H1 (cell line): ENCODE results near the gene NR2F6. TPM values are rescaled to one million over a fixed set of nuclear protein-coding genes. Genes with fewer than 3 reads are reported as not detected.

Experiments used
- CTCF ChIA-PET: fragments of 300-600 bp; sonication (Branson Sonifier 250); formaldehyde crosslinking; loops from one replicate; lab custom pipeline; 2021; ENCODE audit not compliant: partially characterized antibody; lab: Charles Lee
- POLR2A ChIA-PET: fragments of 300-600 bp; sonication (Branson Sonifier 250); formaldehyde crosslinking; loops from one replicate; lab custom pipeline; 2021; ENCODE audit warnings: inconsistent platforms; ENCODE audit not compliant: partially characterized antibody; lab: Charles Lee
- DNase-seq, 2 experiments: peaks; one replicate each; pipeline versions ENCODE4 v3.0.0 to v3.0.0-alpha.2; 2010 to 2022; ENCODE audit warnings: low spot score in 2 of 2, low read depth in 1 of 2, mixed read lengths in 1 of 2
- FAIRE-seq: peaks from 2 replicates; lab custom pipeline; 2011; peaks lifted over from hg19 to GRCh38; lab: Jason Lieb, UNC
- H2AFZ ChIP-seq: 2 replicates; pipeline ENCODE4 v1.8.1; 2012; ENCODE audit warnings: low read length, inconsistent platforms
- H2AK5ac ChIP-seq: 2 replicates; pipeline ENCODE4 v1.6.1; 2013; ENCODE audit warnings: low read depth, low read length
- H2BK120ac ChIP-seq: replicated peaks from 2 replicates; pipeline ENCODE3; 2013; ENCODE audit warnings: low read depth, low read length, inconsistent platforms
- H2BK12ac ChIP-seq: 2 replicates; pipeline ENCODE4 v1.6.1; 2013; ENCODE audit warnings: low read depth, low read length
- H2BK15ac ChIP-seq: 2 replicates; pipeline ENCODE4 v1.6.1; 2013; ENCODE audit warnings: low read length
- H2BK20ac ChIP-seq: 2 replicates; pipeline ENCODE4 v1.6.1; 2013; ENCODE audit warnings: low read length
- H2BK5ac ChIP-seq: 2 replicates; pipeline ENCODE4 v1.6.1; 2013; ENCODE audit warnings: low read depth, low read length
- H3K14ac ChIP-seq: 2 replicates; pipeline ENCODE4 v1.6.1; 2013; ENCODE audit warnings: inconsistent platforms; ENCODE audit not compliant: insufficient read length
- H3K18ac ChIP-seq: 2 replicates; pipeline ENCODE4 v1.6.1; 2013; ENCODE audit warnings: low read length; ENCODE audit errors: extremely low read depth
- H3K23ac ChIP-seq: 2 replicates; pipeline ENCODE4 v1.6.1; 2013; ENCODE audit warnings: inconsistent platforms; ENCODE audit not compliant: insufficient read length
- H3K23me2 ChIP-seq: 2 replicates; pipeline ENCODE4 v1.6.1; 2013; ENCODE audit warnings: low read depth, low read length
- H3K27ac ChIP-seq: 2 replicates; pipeline ENCODE4 v1.6.1; 2011; ENCODE audit warnings: low read depth, low read length, inconsistent platforms
- H3K27me3 ChIP-seq, 4 experiments: replicated peaks in 1 of 4; 1 replicate in 1 of 4; 2 replicates in 3 of 4; pipeline versions ENCODE4 v1.6.1 to v1.8.1; 2011 to 2013; ENCODE audit warnings: low read length in 3 of 4, mild to moderate bottlenecking in 3 of 4, inconsistent platforms in 2 of 4, mixed read lengths in 2 of 4, moderate library complexity in 1 of 4; ENCODE audit not compliant: control insufficient read depth in 3 of 4, insufficient read depth in 3 of 4; ENCODE audit errors: extremely low read depth in 1 of 4
- H3K36me3 ChIP-seq, 4 experiments: 2 replicates each; pipeline versions ENCODE4 v1.6.1 to v1.8.1; 2011 to 2013; ENCODE audit warnings: mild to moderate bottlenecking in 4 of 4, low read length in 3 of 4, moderate library complexity in 2 of 4, control low read depth in 1 of 4, inconsistent platforms in 1 of 4; ENCODE audit not compliant: insufficient read depth in 4 of 4, control insufficient read depth in 2 of 4
- H3K4ac ChIP-seq: replicated peaks from 2 replicates; pipeline ENCODE3; 2013; ENCODE audit warnings: low read length, low read depth, mixed read lengths, inconsistent platforms; ENCODE audit not compliant: insufficient read length
- H3K4me1 ChIP-seq, 4 experiments: replicated peaks in 1 of 4; 1 replicate in 1 of 4; 2 replicates in 3 of 4; pipeline versions ENCODE4 v1.6.1 to v1.8.1; 2011 to 2013; ENCODE audit warnings: low read length in 3 of 4, inconsistent platforms in 2 of 4, mixed read lengths in 1 of 4; ENCODE audit not compliant: insufficient read depth in 4 of 4, control insufficient read depth in 3 of 4
- H3K4me2 ChIP-seq, 2 experiments: 2 replicates each; pipeline versions ENCODE4 v1.6.1 to v1.8.1; 2011 to 2013; ENCODE audit warnings: low read depth in 2 of 2, low read length in 2 of 2, control low read depth in 1 of 2, inconsistent platforms in 1 of 2, mild to moderate bottlenecking in 1 of 2; ENCODE audit not compliant: insufficient read depth in 1 of 2
- H3K4me3 ChIP-seq, 4 experiments: fragments of 200-600, 300-600 bp in 1 of 4; sonication (generic), shearing (Covaris generic), sonication (Bioruptor Twin) in 1 of 4; 2 replicates each; pipeline versions ENCODE4 v1.5.1 to v1.8.1; 2011 to 2016; ENCODE audit warnings: low read length in 4 of 4, low read depth in 3 of 4, control low read depth in 2 of 4, inconsistent platforms in 2 of 4, mild to moderate bottlenecking in 2 of 4, mixed read lengths in 1 of 4, moderate library complexity in 1 of 4; ENCODE audit not compliant: insufficient read depth in 2 of 4; ENCODE audit errors: extremely low read depth in 1 of 4
- H3K56ac ChIP-seq: replicated peaks from 2 replicates; pipeline ENCODE3; 2013; ENCODE audit warnings: low read depth, mild to moderate bottlenecking, mixed read lengths, low read length, inconsistent platforms; ENCODE audit not compliant: insufficient read length
- H3K79me1 ChIP-seq: 2 replicates; pipeline ENCODE4 v1.6.1; 2013; ENCODE audit warnings: low read depth, low read length, control low read depth
- H3K79me2 ChIP-seq, 2 experiments: 2 replicates each; pipeline versions ENCODE4 v1.6.1 to v1.8.1; 2012 to 2013; ENCODE audit warnings: low read length in 2 of 2, mild to moderate bottlenecking in 2 of 2, inconsistent platforms in 1 of 2; ENCODE audit not compliant: insufficient read depth in 2 of 2, control insufficient read depth in 1 of 2
- H3K9ac ChIP-seq, 4 experiments: replicated peaks in 1 of 4; 1 replicate in 1 of 4; 2 replicates in 3 of 4; pipeline versions ENCODE4 v1.6.1 to v1.8.1; 2011 to 2013; ENCODE audit warnings: low read depth in 3 of 4, low read length in 3 of 4, control low read depth in 2 of 4, mild to moderate bottlenecking in 2 of 4, moderate library complexity in 2 of 4, inconsistent platforms in 1 of 4; ENCODE audit errors: extremely low read depth in 1 of 4
- H3K9me3 ChIP-seq, 2 experiments: 2 replicates each; pipeline versions ENCODE4 v1.6.1 to v1.8.1; 2012 to 2013; ENCODE audit warnings: mild to moderate bottlenecking in 2 of 2, moderate library complexity in 2 of 2, control low read depth in 1 of 2, inconsistent platforms in 1 of 2, low read depth in 1 of 2, low read length in 1 of 2, mixed read lengths in 1 of 2; ENCODE audit not compliant: insufficient read depth in 2 of 2
- H4K20me1 ChIP-seq, 2 experiments: replicated peaks in 1 of 2; 2 replicates each; pipeline versions ENCODE3 to v1.8.1; 2011 to 2013; ENCODE audit warnings: inconsistent platforms in 2 of 2, low read length in 2 of 2, mild to moderate bottlenecking in 1 of 2; ENCODE audit not compliant: insufficient read depth in 2 of 2, control insufficient read depth in 1 of 2
- H4K5ac ChIP-seq: 2 replicates; pipeline ENCODE4 v1.6.1; 2013; ENCODE audit warnings: low read length, low read depth, mixed read lengths, inconsistent platforms; ENCODE audit not compliant: insufficient read length
- H4K8ac ChIP-seq: 2 replicates; pipeline ENCODE4 v1.8.0; 2013; ENCODE audit warnings: mild to moderate bottlenecking, moderate library complexity, low read length, inconsistent platforms; ENCODE audit not compliant: insufficient read depth; ENCODE audit errors: extremely low read depth
- H4K91ac ChIP-seq: replicated peaks from 2 replicates; pipeline ENCODE3; 2013; ENCODE audit warnings: low read length, mixed read lengths, inconsistent platforms; ENCODE audit not compliant: insufficient read length
- CHD1 ChIP-seq: IDR thresholded peaks from 2 replicates; pipeline ENCODE4 v1.6.1; 2012; ENCODE audit warnings: low read depth, low read length, improper control_type of control experiment
- EZH2 ChIP-seq: fragments of 200-600 bp; sonication (generic); IDR thresholded peaks from 2 replicates; pipeline ENCODE4 v1.7.1; 2012; ENCODE audit warnings: low read depth, mild to moderate bottlenecking, moderate library complexity, low read length, inconsistent platforms; ENCODE audit not compliant: severe bottlenecking
- FOSL1 ChIP-seq: IDR thresholded peaks from 2 replicates; pipeline ENCODE4 v1.6.1; 2011; ENCODE audit warnings: mild to moderate bottlenecking, low read depth, low read length, moderate library complexity; ENCODE audit not compliant: insufficient read depth
- JUN ChIP-seq: IDR thresholded peaks from 2 replicates; pipeline ENCODE4 v1.6.1; 2011; ENCODE audit warnings: low read depth, mild to moderate bottlenecking, improper control_type of control experiment, low read length
- MAFK ChIP-seq: IDR thresholded peaks from 2 replicates; pipeline ENCODE4 v1.6.1; 2012; ENCODE audit warnings: low read depth, mild to moderate bottlenecking, improper control_type of control experiment, low read length
- RNF2 ChIP-seq: fragments of 200-900, 300-1000 bp; sonication (generic); IDR thresholded peaks from 2 replicates; pipeline ENCODE4 v1.7.1; 2016; ENCODE audit warnings: borderline replicate concordance, low read depth, mild to moderate bottlenecking, antibody characterized with exemption, low read length; ENCODE audit not compliant: poor library complexity, severe bottlenecking; ENCODE audit errors: missing control alignments
- RXRA ChIP-seq: IDR thresholded peaks from 2 replicates; pipeline ENCODE4 v1.6.1; 2011; ENCODE audit warnings: low read depth, mild to moderate bottlenecking, low read length, moderate library complexity; ENCODE audit not compliant: insufficient read depth
- SIX5 ChIP-seq: IDR thresholded peaks from 2 replicates; pipeline ENCODE4 v1.6.1; 2011; ENCODE audit warnings: mild to moderate bottlenecking, low read depth, low read length
- TAF7 ChIP-seq: optimal IDR thresholded peaks from 2 replicates; pipeline ENCODE3; 2011; ENCODE audit warnings: low read depth, mild to moderate bottlenecking, inconsistent platforms, low read length, moderate library complexity, borderline replicate concordance
- ZNF274 ChIP-seq: IDR thresholded peaks from 2 replicates; pipeline ENCODE4 v1.7.0; 2012; ENCODE audit warnings: low read length, borderline replicate concordance; ENCODE audit errors: extremely low read depth
- WGBS, 2 experiments: shearing (Covaris generic) in 1 of 2; methylation state at CpG; one replicate each; pipeline versions ENCODE4 v1.1.6 to v1.1.7; 2013 to 2015; ENCODE audit warnings: low lambda C conversion rate in 2 of 2, mixed read lengths in 2 of 2, inconsistent platforms in 1 of 2, low coverage in 1 of 2, missing lambda C conversion rate in 1 of 2; ENCODE audit not compliant: insufficient replicate concordance in 2 of 2, insufficient coverage in 1 of 2, insufficient read length in 1 of 2; ENCODE audit errors: extremely low coverage in 1 of 2, missing lambda C conversion rate in 1 of 2; 5-methylcytosine and 5-hydroxymethylcytosine counted together
- polyA plus RNA-seq, 7 experiments: library from polyadenylated mRNA; depleted of rRNA in 3 of 7; stranded (reverse) in 5 of 7; unstranded in 2 of 7; fragments of >200 nt in 5 of 7; fragments of 200-250 nt in 2 of 7; gene quantifications; 1 replicate in 5 of 7; 2 replicates in 1 of 7; 4 replicates in 1 of 7; pipeline versions ENCODE4 v1.2.1 to v1.2.3, GENCODE V29; 2011 to 2013; ENCODE audit warnings: missing spikeins in 2 of 7, mixed read lengths in 2 of 7
- total RNA-seq: library from RNA; stranded (reverse); fragmentation: NEBNext Ultra II Directional; extraction: Animal tissue kit (Norgen Biotek cat#: 25700); gene quantifications from 2 replicates; pipeline ENCODE4 v1.2.1, GENCODE V29; 2021

NR2F6 gene
- total and polyA plus RNA-seq, 2 of the 8 experiments (the other 6 are each of a cell fraction or from before 2014, with no cell fraction given): 99.7 to 114 TPM

- no peaks in the 10 kb centered on the region; a peak in 1 of 4 replicates for H3K79me2 ChIP-seq
- H3K23me2 ChIP-seq: peaks cover 7% of the 10 kb centered on the region
- H2BK12ac ChIP-seq: peak within 1 kb of the TSS; percentile 87; the same call in 1 of the 2 replicates
- peak within 1 kb of the TSS; percentile 39 for H4K91ac ChIP-seq
- peak within 1 kb of the TSS; percentile 86 to 94 (median 90) for H3K9ac ChIP-seq
- POLR2A ChIA-PET: interaction anchor here (0.6 to 4.2 kb wide), 29 partner anchors 8 to 480 kb away, joined by 3 to 79 read pairs (median 5); partner anchors contain the start of genes ANKLE1, ANO8, BABAM1 and DDA1
- DNase-seq (peak; percentile 80 to 93), FAIRE-seq (peak; percentile 39)
- H3K23ac ChIP-seq: no peak within 1 kb of the TSS
- no peak within 1 kb of the TSS for H2BK20ac ChIP-seq
- H2BK5ac ChIP-seq: peak within 1 kb of the TSS; percentile 93
- H3K4ac ChIP-seq: peak within 1 kb of the TSS; percentile 30
- H3K4me3 ChIP-seq: peak within 1 kb of the TSS; percentile 63 to 79 (median 77)
- peak within 1 kb of the TSS; percentile 59 for H2BK120ac ChIP-seq
- peak within 1 kb of the TSS; percentile 91 for H3K56ac ChIP-seq
- H4K5ac ChIP-seq: peak within 1 kb of the TSS; percentile 71
- no peaks in the 10 kb centered on the region for H3K27me3 ChIP-seq
- H4K8ac ChIP-seq: peak within 1 kb of the TSS; percentile 96; the same call in 1 of the 2 replicates
- no peaks in the 10 kb centered on the region for H4K20me1 ChIP-seq
- H3K36me3 ChIP-seq: peaks cover 4 to 13% (median 8%) of the 10 kb centered on the region in 4 experiments; a peak in 5 of 8 replicates
- H3K14ac ChIP-seq: no peak within 1 kb of the TSS
- H2AK5ac ChIP-seq: peak within 1 kb of the TSS; percentile 77
- H3K4me2 ChIP-seq: peak within 1 kb of the TSS; percentile 84 to 94
- H3K27ac ChIP-seq: peak within 1 kb of the TSS; percentile 98
- H3K18ac ChIP-seq: peak within 1 kb of the TSS; percentile 99
- H3K4me1 ChIP-seq: peaks cover 0 to 8% (median 5%) of the 10 kb centered on the region in 4 experiments; a peak in 5 of 7 replicates
- peak within 1 kb of the TSS; percentile 85; the same call in 1 of the 2 replicates for H2AFZ ChIP-seq
- peaks cover 4% of the 10 kb centered on the region; the same call in 1 of the 2 replicates for H3K79me1 ChIP-seq
- H2BK15ac ChIP-seq: peak within 1 kb of the TSS; percentile 96
- 8% methylated on average over 36 of the region's 56 CpGs; no CpG with 5 or more reads in 1 of the 2 experiments for WGBS, 2 experiments
- CTCF ChIA-PET: interaction anchor here (0.6 to 1.8 kb wide), 9 partner anchors 9 to 101 kb away, joined by 3 to 5 read pairs (median 3); partner anchors contain the start of gene DDA1
- no peaks in the 10 kb centered on the region for H3K9me3 ChIP-seq
- TF ChIP-seq RXRA: no peak
- no peak for TF ChIP-seq JUN
- TF ChIP-seq CHD1: no peak
- no peak for TF ChIP-seq MAFK
- TF ChIP-seq RNF2: no peak
- peak; percentile 88 for TF ChIP-seq TAF7
- TF ChIP-seq ZNF274: no peak
- no peak for TF ChIP-seq EZH2
- TF ChIP-seq FOSL1: no peak
- TF ChIP-seq SIX5: peak; percentile 47; the same call in 1 of the 2 replicates
Measured at GRCh38 chr19:17215127-17215971, 30.4 kb downstream of the NR2F6 start, which contains the start of gene USE1. Gene USE1, plus strand, starts transcription at chr19:17215357. Its CDS starts 49 bp downstream, at chr19:17215406.
